Stimulated activated CD4-positive, alpha-beta T cell treated with anti-CD3 and anti-CD28 coated beads, Interleukin-1b, Interleukin-23, amount 100 ng/mL, for 48 hours (primary cell): ENCODE data around the gene PRR15.

ENCODE experiments used
- DNase-seq: peaks from one replicate; pipeline ENCODE4 v3.0.0-alpha.2; 2020

PRR15 gene

DNA sequence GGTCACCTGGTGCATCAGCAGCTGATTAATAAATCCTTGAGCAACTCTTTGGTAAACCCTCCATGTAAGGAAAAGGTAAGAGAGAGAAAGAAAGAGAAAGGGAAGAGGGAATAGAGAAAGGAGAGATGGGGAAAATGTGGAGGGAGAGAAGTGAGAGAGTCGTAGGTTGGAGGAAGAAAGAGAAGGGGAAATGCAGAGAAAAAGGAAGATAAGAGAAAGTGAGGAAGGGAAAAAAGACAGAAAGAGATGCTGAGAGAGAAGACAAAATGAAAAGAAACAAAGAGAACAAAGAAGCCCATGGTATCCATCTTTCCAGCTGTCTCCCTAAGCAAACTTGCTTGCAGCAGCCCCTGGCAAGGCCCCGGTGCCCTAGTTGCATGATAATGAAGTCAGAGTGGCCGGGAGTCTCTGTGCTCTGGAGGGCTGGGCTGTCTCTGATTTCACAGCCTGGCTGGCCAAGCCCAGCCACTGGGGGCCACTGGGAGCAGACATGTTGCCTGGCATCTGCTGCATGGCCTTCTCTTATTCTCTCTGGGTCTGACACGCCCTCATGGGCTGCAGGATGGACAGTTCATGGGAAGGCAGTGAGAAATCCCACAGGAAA, 48.4 kb downstream of the PRR15 start:
- no peak for DNase-seq

DNA sequence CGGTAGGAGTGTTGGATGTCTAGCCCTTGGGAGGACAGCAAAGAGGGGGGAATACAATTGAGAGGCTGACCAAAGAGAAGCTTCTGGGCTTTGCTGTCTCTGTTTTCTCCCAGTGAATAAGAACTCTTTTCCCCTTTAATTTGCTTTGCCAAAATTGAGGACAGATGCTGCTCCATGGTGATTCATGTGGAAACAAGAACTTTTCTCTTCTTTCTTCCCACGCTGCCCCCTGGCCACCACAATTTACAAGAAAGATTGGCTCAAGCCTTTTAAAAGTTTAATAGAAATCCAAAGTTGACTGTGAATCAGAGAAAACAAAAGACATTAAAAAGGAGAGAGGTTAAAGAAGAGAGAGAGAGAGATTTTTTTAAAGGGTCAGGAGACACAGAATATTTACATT, 49.0 kb downstream of the PRR15 start:
- no peak for DNase-seq

DNA sequence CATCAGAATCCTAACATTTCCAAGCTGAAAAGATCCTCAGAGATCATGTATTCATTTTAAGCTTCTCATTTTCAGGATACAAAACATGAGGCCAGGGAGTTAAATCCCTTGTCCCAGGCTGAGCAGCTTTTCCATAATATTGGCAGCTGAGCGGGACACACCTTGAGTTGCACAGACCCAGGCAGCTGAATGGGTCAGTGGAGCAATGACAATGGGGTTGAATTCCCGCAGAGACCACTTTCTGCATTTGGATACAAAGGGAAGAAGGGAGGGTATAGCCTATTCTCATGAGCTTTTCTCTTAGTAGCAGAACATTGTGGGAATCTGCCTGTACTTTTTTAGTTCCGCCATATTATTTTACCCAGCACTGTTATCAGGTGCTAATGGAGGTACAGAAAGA, 49.5 kb downstream of the PRR15 start:
- DNase-seq, result no peak

DNA sequence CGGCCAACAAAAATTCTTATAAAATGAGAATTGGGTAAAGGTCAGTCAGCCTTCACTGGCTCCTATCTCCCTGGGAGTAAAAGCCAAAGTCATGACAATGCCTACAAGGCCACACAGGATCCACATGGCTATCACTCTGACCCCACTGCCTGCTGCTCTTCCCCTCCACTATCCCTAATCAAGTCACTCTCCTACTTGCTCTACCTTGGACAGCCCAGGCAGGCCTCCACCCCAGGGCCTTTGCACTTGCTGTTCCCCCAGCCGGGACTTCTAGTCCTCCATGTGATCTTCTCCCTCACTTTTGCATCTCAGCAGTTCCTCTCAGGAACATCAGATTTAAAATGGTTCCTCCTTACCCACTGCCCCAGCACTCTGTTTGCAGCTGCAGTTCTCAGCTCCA, 50.6 kb downstream of the PRR15 start:
- no peak for DNase-seq
